Neural progenitor cell (in vitro differentiated cells): ENCODE data around the gene CD96. TPM values are rescaled to one million over a fixed set of nuclear protein-coding genes. Genes with fewer than 3 reads are reported as not detected.

Experiments
- DNase-seq: peaks from one replicate; pipeline ENCODE4 v3.0.0-alpha.2; 2016; ENCODE audit warnings: low spot score
- H2AFZ ChIP-seq: fragments of 200-600 bp; sonication (generic); replicated peaks from 2 replicates; pipeline ENCODE4 v1.6.1; 2016; ENCODE audit warnings: antibody characterized with exemption
- H3F3A ChIP-seq: fragments of 200-600 bp; sonication (generic); 2 replicates; pipeline ENCODE4 v1.6.1; 2016; ENCODE audit warnings: antibody characterized with exemption, low read depth
- H3K27ac ChIP-seq: fragments of 200-600 bp; sonication (generic); 2 replicates; pipeline ENCODE4 v1.5.1; 2016; ENCODE audit warnings: mild to moderate bottlenecking
- H3K27me3 ChIP-seq: fragments of 200-600 bp; sonication (generic); 2 replicates; pipeline ENCODE4 v1.6.1; 2016; ENCODE audit warnings: mild to moderate bottlenecking, moderate library complexity
- H3K36me3 ChIP-seq: fragments of 200-600 bp; sonication (generic); 2 replicates; pipeline ENCODE4 v1.5.1; 2016
- H3K4me1 ChIP-seq: fragments of 200-600 bp; sonication (generic); 2 replicates; pipeline ENCODE4 v1.6.1; 2016; ENCODE audit warnings: mixed run types
- H3K4me2 ChIP-seq: fragments of 200-600 bp; sonication (generic); 2 replicates; pipeline ENCODE4 v1.6.1; 2016
- H3K4me3 ChIP-seq: fragments of 200-600 bp; sonication (generic); 2 replicates; pipeline ENCODE4 v1.5.1; 2016
- H3K79me2 ChIP-seq: fragments of 200-600 bp; sonication (generic); 2 replicates; pipeline ENCODE4 v1.6.1; 2016; ENCODE audit warnings: low read depth
- H3K9ac ChIP-seq: fragments of 200-600 bp; sonication (generic); 2 replicates; pipeline ENCODE4 v1.6.1; 2016
- H3K9me3 ChIP-seq: fragments of 200-600 bp; sonication (generic); 2 replicates; pipeline ENCODE4 v1.5.1; 2016; ENCODE audit warnings: low read depth
- H4K20me1 ChIP-seq: fragments of 200-600 bp; sonication (generic); 2 replicates; pipeline ENCODE4 v1.6.1; 2016; ENCODE audit warnings: low read depth
- H3K27ac Mint-ChIP-seq: 3 replicates; pipeline ENCODE4 v1.8.0; 2021; ENCODE audit warnings: mixed read lengths
- H3K27me3 Mint-ChIP-seq: 2 replicates; pipeline ENCODE4 v1.8.0; 2022; ENCODE audit warnings: low read depth, mild to moderate bottlenecking, inconsistent platforms, moderate library complexity, mixed read lengths; ENCODE audit not compliant: insufficient read depth
- H3K36me3 Mint-ChIP-seq: 3 replicates; pipeline ENCODE4 v1.8.0; 2021; ENCODE audit warnings: mixed read lengths
- H3K4me1 Mint-ChIP-seq: 3 replicates; pipeline ENCODE4 v1.8.0; 2021; ENCODE audit warnings: mixed read lengths
- H3K4me3 Mint-ChIP-seq: 3 replicates; pipeline ENCODE4 v1.8.0; 2021; ENCODE audit warnings: mild to moderate bottlenecking, moderate library complexity, mixed read lengths
- H3K9me3 Mint-ChIP-seq: 3 replicates; pipeline ENCODE4 v1.8.0; 2020; ENCODE audit warnings: mixed read lengths
- CTCF ChIP-seq: fragments of 200-600 bp; sonication (generic); IDR thresholded peaks from 2 replicates; pipeline ENCODE4 v1.5.1; 2017; ENCODE audit warnings: antibody characterized with exemption, mild to moderate bottlenecking
- EZH2 ChIP-seq: fragments of 200-600 bp; sonication (generic); IDR thresholded peaks from 2 replicates; pipeline ENCODE4 v1.6.1; 2017; ENCODE audit warnings: antibody characterized with exemption, mild to moderate bottlenecking, moderate library complexity
- EZH2phosphoT487 ChIP-seq: fragments of 200-600 bp; sonication (generic); IDR thresholded peaks from 2 replicates; pipeline ENCODE4 v1.6.1; 2017; ENCODE audit warnings: antibody characterized with exemption
- total RNA-seq: library from RNA; depleted of rRNA; stranded (reverse); fragments of >200 nt; gene quantifications from 2 replicates; pipeline ENCODE4 v1.2.3, GENCODE V29; 2015; ENCODE audit warnings: low replicate concordance

Gene CD96
- total RNA-seq, 1 donor from 2014 or later = not detected

DNA sequence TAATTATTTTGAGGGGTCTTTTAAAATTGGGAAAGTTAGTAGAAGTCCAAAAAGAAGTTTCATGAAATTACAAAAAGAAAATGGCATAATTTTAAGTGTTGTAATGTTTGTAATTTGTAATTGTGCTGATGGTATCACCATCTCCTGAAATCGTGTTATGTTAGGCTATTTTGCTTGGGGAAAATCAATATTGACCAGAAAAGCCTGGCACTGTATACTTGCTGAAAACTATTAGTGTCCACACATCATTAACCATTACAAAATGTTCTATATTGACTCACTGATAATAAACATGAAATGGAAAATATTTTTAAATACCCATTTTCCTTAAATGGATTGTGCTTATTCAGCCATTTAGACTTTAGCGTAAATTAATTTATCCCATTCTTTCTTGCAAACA is 93.4 kb downstream of the CD96 start:
- Histone ChIP-seq H2AFZ (no peak overlapping the region), H3K4me3 (no peak overlapping the region), H3K27me3 (no peaks in the 10 kb centered on the region), H3K4me2 (no peak overlapping the region), H3K4me1 (peaks cover 8% of the 10 kb centered on the region), H3K9me3 (no peaks in the 10 kb centered on the region), H3F3A (no peaks in the 10 kb centered on the region), H4K20me1 (no peaks in the 10 kb centered on the region), H3K9ac (no peak overlapping the region), H3K27ac (no peak overlapping the region), H3K79me2 (no peaks in the 10 kb centered on the region), H3K36me3 (no peaks in the 10 kb centered on the region)
- no peak overlapping the region for H3K27ac Mint-ChIP-seq
- TF ChIP-seq EZH2phosphoT487 = no peak
- TF ChIP-seq EZH2 = no peak
- TF ChIP-seq CTCF = no peak
- DNase-seq = no peak
- H3K27me3 Mint-ChIP-seq = peaks cover 3% of the 10 kb centered on the region
- no peaks in the 10 kb centered on the region for H3K36me3 Mint-ChIP-seq
- no peak overlapping the region for H3K4me3 Mint-ChIP-seq
- no peaks in the 10 kb centered on the region for H3K9me3 Mint-ChIP-seq
- peaks cover 14% of the 10 kb centered on the region for H3K4me1 Mint-ChIP-seq

GRCh38 chr3:111636366-111636885 is 94.4 kb downstream of the CD96 start:
- Histone ChIP-seq H3K4me3 (no peak overlapping the region), H3K27me3 (no peaks in the 10 kb centered on the region), H3F3A (no peaks in the 10 kb centered on the region), H3K4me1 (peaks cover 8% of the 10 kb centered on the region), H3K9ac (no peak overlapping the region), H2AFZ (no peak overlapping the region), H3K4me2 (no peak overlapping the region), H3K36me3 (no peaks in the 10 kb centered on the region), H3K9me3 (no peaks in the 10 kb centered on the region), H4K20me1 (no peaks in the 10 kb centered on the region), H3K79me2 (no peaks in the 10 kb centered on the region), H3K27ac (no peak overlapping the region)
- peak; percentile 29 for DNase-seq
- Mint-ChIP-seq H3K4me1 (peaks cover 14% of the 10 kb centered on the region), H3K9me3 (no peaks in the 10 kb centered on the region), H3K27me3 (peaks cover 3% of the 10 kb centered on the region), H3K4me3 (no peak overlapping the region), H3K36me3 (no peaks in the 10 kb centered on the region), H3K27ac (peak overlapping the region; percentile 69)
- TF ChIP-seq EZH2 (no peak), CTCF (no peak), EZH2phosphoT487 (no peak)

DNA sequence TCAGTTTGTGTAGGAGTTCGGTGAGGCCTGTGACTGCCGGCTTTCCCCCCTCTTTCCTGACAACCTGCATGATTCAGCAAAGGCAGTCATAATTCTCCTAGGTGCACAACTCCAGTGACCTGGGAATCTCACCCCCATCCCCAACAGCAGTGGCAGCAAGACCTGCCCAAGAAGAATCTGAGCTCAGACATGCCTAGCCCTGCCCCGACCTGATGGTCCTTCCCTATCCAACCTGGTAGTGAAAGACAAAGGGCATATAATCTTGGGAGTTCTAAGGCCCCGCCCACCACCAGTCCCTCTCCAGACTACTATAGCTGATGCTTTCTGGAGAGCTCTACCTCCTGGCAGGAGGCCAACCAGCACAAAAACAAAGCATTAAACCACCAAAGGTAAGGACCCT is 97.3 kb downstream of the CD96 start:
- Histone ChIP-seq H3K36me3 (no peaks in the 10 kb centered on the region), H3K27me3 (no peaks in the 10 kb centered on the region), H3K4me3 (no peak overlapping the region), H3K9me3 (no peaks in the 10 kb centered on the region), H3K4me2 (no peak overlapping the region), H3F3A (no peaks in the 10 kb centered on the region), H2AFZ (peak overlapping the region; percentile 45), H3K79me2 (no peaks in the 10 kb centered on the region), H3K27ac (no peak overlapping the region), H4K20me1 (no peaks in the 10 kb centered on the region), H3K4me1 (peaks cover 8% of the 10 kb centered on the region), H3K9ac (no peak overlapping the region)
- H3K27me3 Mint-ChIP-seq = no peaks in the 10 kb centered on the region
- H3K4me1 Mint-ChIP-seq = peaks cover 14% of the 10 kb centered on the region
- no peak for TF ChIP-seq CTCF
- H3K9me3 Mint-ChIP-seq = peaks cover 18% of the 10 kb centered on the region
- H3K36me3 Mint-ChIP-seq = no peaks in the 10 kb centered on the region
- no peak overlapping the region for H3K4me3 Mint-ChIP-seq
- H3K27ac Mint-ChIP-seq = peak overlapping the region; percentile 26
- no peak for DNase-seq
